Uterus (tissue), 4 donors: ENCODE measurements around the gene LST1. TPM values are rescaled to one million over a fixed set of nuclear protein-coding genes. Genes with fewer than 3 reads are reported as not detected.

ENCODE experiments used
- DNase-seq, 2 donors: peaks; one replicate each; pipeline ENCODE4 v3.0.0-alpha.2; 2019 to 2020
- H3K27ac ChIP-seq, 2 donors: fragments of 200-600 bp; sonication (generic); 1 replicate in 1 of 2; 2 replicates in 1 of 2; pipeline ENCODE4 v1.5.1; 2016 to 2018
- H3K27me3 ChIP-seq, 2 donors: fragments of 200-600 bp; sonication (generic); one replicate each; pipeline ENCODE4 v1.5.1; 2018 to 2019; ENCODE audit warnings: control low read depth in 1 of 2
- H3K36me3 ChIP-seq, 2 donors: fragments of 200-600 bp; sonication (generic); one replicate each; pipeline ENCODE4 v1.5.1; 2019; ENCODE audit warnings: control low read depth in 1 of 2
- H3K4me1 ChIP-seq, 2 donors: fragments of 200-600 bp; sonication (generic); one replicate each; pipeline ENCODE4 v1.5.1; 2018 to 2019; ENCODE audit warnings: control low read depth in 1 of 2
- H3K4me3 ChIP-seq, 2 donors: fragments of 200-600 bp; sonication (generic); 1 replicate in 1 of 2; 2 replicates in 1 of 2; pipeline ENCODE4 v1.5.1; 2018 to 2019; ENCODE audit warnings: mild to moderate bottlenecking in 1 of 2
- H3K9me3 ChIP-seq, 2 donors: fragments of 200-600 bp; sonication (generic); one replicate each; pipeline ENCODE4 v1.5.1; 2019; ENCODE audit warnings: control low read depth in 1 of 2
- POLR2A ChIP-seq, 2 donors: fragments of 450-650 bp; IDR thresholded peaks; one replicate each; pipeline ENCODE4 v1.6.1; 2016; ENCODE audit warnings: antibody characterized with exemption in 2 of 2, mild to moderate bottlenecking in 1 of 2, moderate library complexity in 1 of 2
- intact Hi-C: fragments of 100-400 bp; cut with DNase I; formaldehyde crosslinking; loops from one replicate; pipeline ENCODE4 v1.15.1; 2023; ENCODE audit warnings: low total_unique reads
- total RNA-seq, 4 donors: library from RNA; depleted of rRNA in 3 of 4; stranded (reverse); fragments of >200 nt in 3 of 4; gene quantifications; one replicate each; pipeline versions ENCODE4 v1.1.0 to v1.2.4, GENCODE V29; 2014 to 2023
- TF ChIP-seq, protein P1 (sequence below), 4 experiments: fragments of 200-600 bp in 2 of 4; fragments of 450-650 bp in 2 of 4; sonication (generic) in 2 of 4; IDR thresholded peaks; one replicate each; pipeline ENCODE4 v1.5.1; 2016 to 2019; ENCODE audit warnings: antibody characterized with exemption in 4 of 4, mild to moderate bottlenecking in 2 of 4, moderate library complexity in 1 of 4
- donor health status: DM: yes; HTN: yes; CAD: no.

The LST1 gene
- total RNA-seq, 4 donors from 2014 or later, result 2.6 to 229 (median 3.2) TPM; not detected in 1

DNA sequence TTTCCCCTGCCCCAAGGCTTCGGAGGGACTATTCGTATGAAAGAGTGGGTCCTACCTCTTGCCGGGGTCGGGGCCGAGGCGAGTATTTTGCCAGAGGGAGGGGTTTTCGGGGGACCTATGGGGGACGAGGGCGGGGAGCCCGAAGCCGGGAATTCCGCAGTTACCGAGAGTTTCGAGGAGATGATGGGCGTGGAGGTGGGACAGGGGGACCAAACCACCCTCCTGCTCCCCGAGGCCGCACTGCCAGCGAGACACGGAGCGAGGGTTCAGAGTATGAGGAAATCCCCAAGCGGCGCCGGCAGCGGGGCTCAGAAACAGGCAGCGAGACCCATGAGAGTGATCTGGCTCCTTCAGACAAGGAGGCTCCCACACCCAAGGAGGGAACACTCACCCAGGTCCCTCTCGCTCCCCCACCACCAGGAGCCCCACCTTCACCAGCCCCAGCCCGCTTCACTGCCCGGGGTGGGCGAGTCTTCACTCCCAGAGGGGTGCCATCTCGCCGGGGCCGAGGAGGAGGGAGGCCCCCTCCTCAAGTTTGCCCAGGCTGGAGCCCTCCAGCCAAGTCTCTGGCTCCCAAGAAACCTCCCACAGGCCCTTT is 45.7 kb downstream of the LST1 start:
- no peak for DNase-seq
- Histone ChIP-seq H3K27ac (no peak overlapping the region), H3K4me3 (no peak overlapping the region), H3K36me3 (no peaks in the 10 kb centered on the region), H3K4me1 (no peaks in the 10 kb centered on the region), H3K27me3 (no peaks in the 10 kb centered on the region), H3K9me3 (no peaks in the 10 kb centered on the region)
- TF ChIP-seq, protein P1, sequence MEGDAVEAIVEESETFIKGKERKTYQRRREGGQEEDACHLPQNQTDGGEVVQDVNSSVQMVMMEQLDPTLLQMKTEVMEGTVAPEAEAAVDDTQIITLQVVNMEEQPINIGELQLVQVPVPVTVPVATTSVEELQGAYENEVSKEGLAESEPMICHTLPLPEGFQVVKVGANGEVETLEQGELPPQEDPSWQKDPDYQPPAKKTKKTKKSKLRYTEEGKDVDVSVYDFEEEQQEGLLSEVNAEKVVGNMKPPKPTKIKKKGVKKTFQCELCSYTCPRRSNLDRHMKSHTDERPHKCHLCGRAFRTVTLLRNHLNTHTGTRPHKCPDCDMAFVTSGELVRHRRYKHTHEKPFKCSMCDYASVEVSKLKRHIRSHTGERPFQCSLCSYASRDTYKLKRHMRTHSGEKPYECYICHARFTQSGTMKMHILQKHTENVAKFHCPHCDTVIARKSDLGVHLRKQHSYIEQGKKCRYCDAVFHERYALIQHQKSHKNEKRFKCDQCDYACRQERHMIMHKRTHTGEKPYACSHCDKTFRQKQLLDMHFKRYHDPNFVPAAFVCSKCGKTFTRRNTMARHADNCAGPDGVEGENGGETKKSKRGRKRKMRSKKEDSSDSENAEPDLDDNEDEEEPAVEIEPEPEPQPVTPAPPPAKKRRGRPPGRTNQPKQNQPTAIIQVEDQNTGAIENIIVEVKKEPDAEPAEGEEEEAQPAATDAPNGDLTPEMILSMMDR (IDR thresholded peaks at IDR 0.05), result no peak
- no peak for TF ChIP-seq POLR2A (IDR thresholded peaks at IDR 0.05)
- intact Hi-C loops, result no loop called here

DNA sequence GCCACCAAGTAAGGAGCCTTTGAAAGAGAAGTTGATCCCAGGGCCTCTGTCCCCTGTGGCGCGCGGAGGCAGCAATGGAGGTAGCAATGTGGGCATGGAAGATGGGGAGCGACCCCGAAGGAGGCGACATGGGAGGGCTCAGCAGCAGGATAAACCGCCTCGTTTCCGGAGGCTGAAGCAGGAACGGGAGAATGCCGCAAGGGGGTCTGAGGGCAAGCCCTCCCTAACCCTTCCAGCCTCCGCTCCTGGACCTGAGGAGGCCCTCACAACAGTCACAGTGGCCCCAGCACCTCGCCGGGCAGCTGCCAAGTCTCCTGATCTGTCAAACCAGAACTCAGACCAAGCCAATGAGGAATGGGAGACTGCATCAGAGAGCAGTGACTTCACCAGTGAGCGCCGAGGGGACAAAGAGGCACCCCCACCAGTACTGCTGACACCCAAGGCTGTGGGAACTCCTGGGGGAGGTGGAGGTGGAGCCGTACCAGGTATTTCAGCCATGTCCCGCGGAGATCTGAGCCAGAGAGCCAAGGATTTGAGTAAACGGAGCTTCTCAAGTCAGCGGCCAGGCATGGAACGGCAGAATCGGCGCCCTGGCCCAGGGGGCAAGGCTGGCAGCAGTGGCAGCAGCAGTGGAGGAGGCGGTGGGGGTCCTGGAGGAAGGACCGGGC is 46.3 kb downstream of the LST1 start:
- Histone ChIP-seq H3K27ac (no peak overlapping the region), H3K9me3 (no peaks in the 10 kb centered on the region), H3K4me1 (no peaks in the 10 kb centered on the region), H3K4me3 (no peak overlapping the region), H3K36me3 (no peaks in the 10 kb centered on the region), H3K27me3 (no peaks in the 10 kb centered on the region)
- intact Hi-C loops, result no loop called here
- no peak for DNase-seq
- TF ChIP-seq, protein P1 (IDR thresholded peaks at IDR 0.05), result no peak
- TF ChIP-seq POLR2A (IDR thresholded peaks at IDR 0.05), result no peak

DNA sequence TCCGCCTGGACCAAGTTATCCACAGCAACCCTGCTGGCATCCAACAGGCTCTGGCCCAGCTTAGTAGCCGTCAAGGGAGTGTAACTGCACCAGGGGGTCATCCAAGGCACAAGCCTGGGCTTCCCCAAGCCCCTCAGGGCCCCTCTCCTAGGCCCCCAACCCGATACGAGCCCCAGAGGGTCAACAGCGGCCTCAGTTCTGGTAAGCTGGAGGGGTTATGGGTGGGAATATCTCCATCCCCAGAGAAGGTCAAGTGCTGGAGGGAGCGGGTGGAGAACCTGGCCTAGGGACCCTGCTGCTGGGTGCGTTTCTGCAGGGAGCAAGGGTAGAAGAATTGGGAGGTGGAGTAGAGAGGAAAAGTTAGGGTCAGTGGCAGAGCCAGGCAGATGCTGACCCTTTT is 47.4 kb downstream of the LST1 start:
- Histone ChIP-seq H3K4me3 (no peak overlapping the region), H3K4me1 (no peaks in the 10 kb centered on the region), H3K36me3 (no peaks in the 10 kb centered on the region), H3K27me3 (no peaks in the 10 kb centered on the region), H3K27ac (no peak overlapping the region), H3K9me3 (no peaks in the 10 kb centered on the region)
- DNase-seq, result no peak
- TF ChIP-seq, protein P1 (IDR thresholded peaks at IDR 0.05), result no peak
- TF ChIP-seq POLR2A (IDR thresholded peaks at IDR 0.05), result no peak
- intact Hi-C loops, result no loop called here

DNA sequence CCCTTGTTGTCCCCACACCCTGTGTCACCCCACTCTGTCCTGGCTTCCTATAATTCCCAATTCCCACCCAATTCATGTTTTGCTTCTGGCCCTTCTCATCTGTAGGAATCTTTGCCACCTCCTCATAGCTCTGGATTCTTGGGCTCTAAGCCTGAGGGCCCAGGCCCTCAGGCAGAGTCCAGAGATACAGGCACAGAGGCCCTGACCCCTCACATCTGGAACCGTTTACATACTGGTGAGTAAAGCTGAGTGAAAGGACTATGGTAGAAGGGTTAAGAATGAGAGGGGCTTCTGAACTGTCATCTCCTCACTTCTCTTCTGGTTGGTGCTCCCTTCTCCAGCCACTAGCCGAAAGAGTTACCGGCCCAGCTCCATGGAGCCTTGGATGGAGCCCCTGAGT is 48.1 kb downstream of the LST1 start:
- Histone ChIP-seq H3K9me3 (no peaks in the 10 kb centered on the region), H3K27me3 (no peaks in the 10 kb centered on the region), H3K4me1 (no peaks in the 10 kb centered on the region), H3K27ac (no peak overlapping the region), H3K36me3 (no peaks in the 10 kb centered on the region), H3K4me3 (no peak overlapping the region)
- intact Hi-C loops, result no loop called here
- no peak for TF ChIP-seq POLR2A (IDR thresholded peaks at IDR 0.05)
- TF ChIP-seq, protein P1 (IDR thresholded peaks at IDR 0.05), result no peak
- no peak for DNase-seq

DNA sequence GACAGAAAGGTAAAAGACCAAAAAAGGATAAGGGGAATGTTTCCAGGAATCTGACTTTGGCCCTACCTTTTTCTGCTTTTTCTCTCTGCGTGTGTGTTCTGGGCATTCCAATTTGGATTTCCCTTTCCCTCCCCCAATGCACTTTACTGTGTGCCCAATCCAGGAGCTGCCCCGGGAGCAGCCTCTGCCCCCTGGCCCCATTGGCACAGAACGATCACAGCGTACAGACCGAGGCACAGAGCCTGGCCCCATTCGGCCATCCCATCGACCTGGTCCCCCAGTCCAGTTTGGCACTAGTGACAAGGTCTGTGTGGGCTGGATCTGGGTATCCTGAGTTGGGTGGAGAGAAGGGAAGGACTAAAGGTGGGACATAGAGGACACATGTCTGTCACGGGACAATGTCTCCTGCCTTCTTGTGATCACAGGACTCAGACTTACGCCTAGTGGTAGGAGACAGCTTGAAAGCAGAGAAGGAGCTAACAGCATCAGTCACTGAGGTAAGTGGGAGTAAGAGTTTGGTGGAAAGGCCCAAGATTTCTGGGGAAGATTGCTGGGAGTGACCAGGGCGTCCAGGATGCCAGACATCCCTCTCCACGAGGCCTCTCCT is 49.0 kb downstream of the LST1 start:
- DNase-seq, result no peak
- H3K27ac ChIP-seq, result no peak overlapping the region
- H3K27me3 ChIP-seq, result no peaks in the 10 kb centered on the region
- H3K4me3 ChIP-seq, result no peak overlapping the region
- TF ChIP-seq, protein P1 (IDR thresholded peaks at IDR 0.05), result no peak
- no peak for TF ChIP-seq POLR2A (IDR thresholded peaks at IDR 0.05)
- no peaks in the 10 kb centered on the region for H3K4me1 ChIP-seq
- intact Hi-C loops, result no loop called here
- no peaks in the 10 kb centered on the region for H3K9me3 ChIP-seq
- H3K36me3 ChIP-seq, result no peaks in the 10 kb centered on the region
